Activated CD4-positive, CD25-positive, alpha-beta regulatory T cell treated with anti-CD3 and anti-CD28 coated beads, Interleukin-2, amount 50 U/mL, for 24 hours (primary cell): ENCODE data around the gene GNGT1.
A peak's percentile ranks its signal among the peaks of the same experiment; 100 is the strongest.

Source experiments
- ATAC-seq, 2 donors: fragments of 150-1000 bp; cut with Tn5 transposase; one replicate each; pipeline ENCODE4 v1.10.0; 2021; ENCODE audit warnings: mild to moderate bottlenecking in 1 of 2, moderate library complexity in 1 of 2

GNGT1 gene

DNA sequence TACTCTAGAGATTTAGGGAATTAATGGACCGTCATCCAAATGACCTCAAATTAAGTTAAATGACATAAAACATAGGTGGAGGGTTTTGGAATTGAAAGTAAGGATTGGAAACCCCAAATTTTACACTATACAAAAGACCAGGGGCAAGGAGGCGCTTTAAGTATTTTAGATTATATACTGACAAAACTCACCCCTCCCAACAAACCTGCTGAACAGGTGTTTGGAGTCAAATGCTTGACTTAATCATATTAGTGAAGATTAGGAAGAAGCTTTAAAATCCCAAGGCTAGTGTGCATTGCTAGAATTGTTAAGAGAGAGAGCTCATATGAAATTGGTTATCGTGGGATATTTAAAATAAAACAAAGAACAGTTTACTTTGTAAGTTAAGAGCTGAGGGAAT is at the start of gene GNGT1:
TSS of gene GNGT1 (plus strand) at position 301 of the 400 bp plus-strand sequence. CDS start 180 bp downstream, outside the sequence.
- no peak for ATAC-seq

DNA sequence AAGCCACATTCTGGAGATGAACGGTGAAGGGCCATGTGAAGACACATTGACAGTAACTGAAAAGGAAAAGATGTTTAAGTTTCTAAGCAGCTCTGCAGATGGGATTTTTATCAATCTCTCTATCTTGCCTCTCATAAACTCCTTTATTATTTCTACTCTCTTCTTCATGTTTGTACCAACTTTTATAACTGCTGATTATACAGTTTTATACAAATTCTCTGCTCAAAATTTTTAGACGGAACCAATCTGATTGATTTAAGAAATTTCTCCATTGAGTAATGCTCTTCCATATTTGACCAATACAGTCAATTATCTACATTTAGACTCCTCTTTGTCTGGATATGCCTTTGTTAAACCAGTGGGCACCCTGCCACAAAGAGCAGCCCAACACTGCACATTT is 47.5 kb upstream of the GNGT1 start:
- ATAC-seq, result no peak

- no peak for ATAC-seq
Measured at GRCh38 chr7:93860261-93860660, 46.1 kb upstream of the GNGT1 start.

- ATAC-seq, result no peak
Measured at GRCh38 chr7:93861325-93861949, 44.9 kb upstream of the GNGT1 start.

DNA sequence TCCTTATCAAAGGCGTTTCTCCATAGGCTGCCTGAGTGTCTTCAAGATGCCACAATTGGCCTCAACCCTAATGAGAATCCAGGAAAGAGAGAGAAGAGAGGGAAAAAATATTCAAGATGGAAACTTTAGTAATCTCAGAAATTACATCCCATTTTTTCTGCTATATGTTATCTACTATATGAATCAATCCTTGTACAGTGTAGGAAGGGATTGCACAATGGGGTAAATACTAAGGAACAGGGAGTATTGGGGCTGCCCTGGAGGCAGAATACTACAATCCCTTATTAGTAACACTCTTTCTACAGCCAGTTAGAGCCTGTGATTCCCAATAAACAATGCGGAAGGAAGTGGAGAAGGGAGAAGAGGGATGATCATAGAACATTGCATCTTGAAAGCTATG is 43.7 kb upstream of the GNGT1 start:
- ATAC-seq, result no peak

DNA sequence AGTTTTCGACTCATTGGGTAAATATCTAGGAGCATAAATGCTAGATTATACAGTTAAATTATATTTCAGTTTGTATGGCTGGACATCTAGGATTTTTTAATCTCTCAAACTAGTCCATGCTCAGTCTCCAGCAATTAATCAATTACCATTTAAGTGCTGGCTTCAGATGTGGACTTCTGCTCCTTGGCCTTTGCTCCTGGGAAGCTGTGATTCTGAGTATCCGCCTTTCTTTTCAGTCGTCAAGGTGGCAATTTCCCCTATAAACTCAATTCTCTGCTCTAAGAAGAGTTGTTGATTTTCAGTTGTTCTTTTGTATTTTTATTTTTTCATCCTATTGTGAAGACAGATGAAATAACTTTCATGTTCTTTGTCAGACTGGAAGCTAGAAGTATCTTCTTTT is 39.5 kb upstream of the GNGT1 start:
- ATAC-seq, result no peak

DNA sequence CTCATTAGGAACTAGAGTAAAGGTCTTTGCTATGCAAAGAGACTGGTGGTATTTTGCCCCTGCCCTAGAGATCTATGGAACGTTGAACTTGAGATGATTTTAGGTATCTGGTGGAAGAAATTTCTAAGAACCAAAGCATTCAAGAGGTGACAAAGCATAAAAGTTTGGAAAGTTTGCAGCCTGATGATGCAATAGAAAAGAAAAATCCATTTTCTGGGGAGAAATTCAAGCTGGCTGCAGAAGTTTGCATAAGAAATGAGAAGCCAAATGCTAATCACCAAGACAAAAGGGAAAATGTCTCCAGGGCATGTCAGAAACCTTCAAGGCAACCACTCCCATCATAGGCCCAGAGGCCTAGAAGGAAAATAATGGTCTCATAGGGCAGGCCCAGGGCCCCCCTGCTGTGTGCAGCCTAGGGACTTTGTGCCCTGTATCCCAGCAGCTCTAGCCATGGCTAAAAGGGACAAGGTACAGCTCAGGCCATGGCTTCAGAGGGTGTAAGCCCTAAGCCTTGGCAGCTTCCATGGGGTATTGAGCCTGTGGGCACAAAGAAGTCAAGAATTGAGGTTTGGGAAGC is 32.3 kb upstream of the GNGT1 start:
- ATAC-seq, result no peak

DNA sequence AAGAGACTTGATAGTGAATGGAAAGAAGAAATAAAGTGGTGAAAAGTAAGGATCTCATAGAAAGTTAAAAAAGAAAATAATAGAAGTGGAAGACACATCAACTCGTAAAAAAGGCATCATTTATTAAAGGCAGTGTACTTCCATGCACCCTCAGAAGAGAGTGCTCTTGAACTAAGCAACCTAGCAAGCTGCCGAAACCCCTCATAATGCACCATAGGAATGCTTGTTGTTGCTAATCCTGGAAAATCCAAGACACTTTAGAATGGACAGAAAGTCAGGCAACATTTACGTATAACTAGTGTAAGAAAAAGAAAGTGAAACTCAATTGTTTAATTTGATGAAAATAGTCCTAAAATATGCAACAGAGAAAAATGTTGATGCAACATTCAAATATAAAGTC is 28.6 kb upstream of the GNGT1 start:
- ATAC-seq, result no peak

DNA sequence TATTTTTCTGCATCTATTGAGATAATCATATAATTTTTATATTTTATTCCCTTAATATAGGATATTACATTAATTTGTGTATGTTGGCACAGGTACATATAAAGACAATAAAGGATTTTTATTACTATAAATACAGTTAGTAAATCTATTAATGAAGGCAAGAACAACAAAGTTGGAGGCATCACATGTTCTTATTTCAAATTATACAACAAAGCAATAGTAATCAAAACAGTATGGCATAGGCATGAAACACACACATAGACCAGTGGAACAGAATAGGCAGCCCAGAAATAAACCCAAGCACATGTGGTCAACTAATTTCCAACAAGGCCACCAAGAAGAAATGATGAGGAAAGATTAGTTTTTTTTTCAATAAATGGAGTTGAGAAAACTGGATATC is 27.0 kb upstream of the GNGT1 start:
- ATAC-seq, result no peak

GRCh38 chr7:93882468-93882867 is 23.9 kb upstream of the GNGT1 start:
- no peak for ATAC-seq

DNA sequence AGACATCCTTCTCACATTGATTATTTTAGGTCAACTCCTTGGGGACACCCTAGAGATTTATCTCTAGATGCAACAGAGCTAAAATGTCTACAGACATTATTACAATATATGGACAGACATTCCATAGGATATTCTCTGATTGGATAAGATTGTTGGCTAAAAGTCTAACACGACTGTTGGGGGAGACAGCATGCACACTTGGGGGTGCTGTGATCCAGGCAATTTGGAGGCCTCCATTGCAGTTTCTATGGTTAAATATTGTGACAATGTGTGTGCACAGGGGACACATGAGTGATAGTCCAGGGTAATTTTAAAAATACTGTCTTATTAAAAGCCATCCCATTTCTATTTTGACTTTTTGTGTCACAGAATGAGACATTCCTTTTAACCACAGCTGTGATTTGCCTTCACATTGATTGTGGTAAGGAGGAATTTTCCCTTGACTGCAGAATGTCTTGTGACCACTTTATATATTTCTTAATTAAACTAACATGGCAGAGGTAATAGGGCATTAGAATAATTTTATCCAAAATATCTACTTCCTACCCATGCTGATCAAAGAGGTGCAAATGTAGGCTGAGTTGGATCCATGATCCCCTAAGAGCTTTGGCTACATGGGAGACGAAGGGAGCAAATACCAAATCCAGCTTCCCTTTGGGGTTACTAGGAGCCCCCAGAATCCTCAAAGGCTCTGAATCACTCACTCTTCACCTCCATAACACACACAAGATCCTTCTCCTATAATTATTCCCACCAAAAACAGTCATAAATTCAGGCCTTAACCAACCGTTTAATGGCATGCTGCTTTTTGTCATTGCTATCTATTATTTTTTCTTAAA is 23.1 kb upstream of the GNGT1 start:
- no peak for ATAC-seq

DNA sequence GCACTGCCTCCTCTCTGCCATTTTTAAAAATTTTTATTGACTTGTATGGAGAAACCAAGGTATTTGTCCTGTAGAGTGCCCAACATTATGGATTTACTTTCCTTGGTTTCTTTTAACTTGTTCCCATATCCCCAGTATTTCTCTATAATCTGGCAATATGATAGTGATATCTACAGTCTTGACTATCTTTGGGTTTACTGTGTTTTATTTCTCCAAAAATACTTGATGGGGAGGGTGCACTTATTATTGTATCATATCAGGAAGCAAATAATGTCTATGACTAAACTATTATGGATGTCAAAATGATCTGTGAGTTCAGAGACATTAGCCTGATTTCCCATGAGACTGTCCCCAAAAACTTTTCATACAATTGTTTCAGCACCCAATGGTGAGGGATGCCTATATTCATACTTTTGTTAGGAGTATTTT is 22.4 kb upstream of the GNGT1 start:
- ATAC-seq, result no peak

- ATAC-seq, result no peak
Measured at GRCh38 chr7:93884541-93884940, 21.8 kb upstream of the GNGT1 start.

- no peak for ATAC-seq
Measured at GRCh38 chr7:93889261-93889660, 17.1 kb upstream of the GNGT1 start.

DNA sequence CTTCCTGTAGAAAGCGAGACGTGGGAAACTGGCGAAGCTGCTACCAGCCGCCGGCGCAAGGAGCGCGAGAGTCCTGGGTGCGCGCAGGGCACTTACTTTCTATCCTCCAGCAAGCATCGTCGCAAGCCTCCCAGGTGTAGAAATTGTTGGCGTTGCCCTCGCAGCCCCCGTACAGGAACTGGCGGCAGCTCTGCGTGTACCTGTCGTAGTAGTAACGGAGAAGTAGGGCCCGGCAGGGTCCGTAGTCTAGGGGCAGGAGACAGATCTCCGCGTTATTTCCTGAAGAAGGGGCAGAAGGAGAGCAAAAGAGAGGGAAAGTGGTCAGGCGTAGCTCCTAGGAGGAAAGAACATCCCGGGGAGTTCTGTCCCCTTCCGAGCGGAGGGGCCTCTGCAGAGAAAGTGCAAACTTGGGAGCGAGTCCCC is 16.3 kb upstream of the GNGT1 start:
- peak in 1 of 2 donors; percentile 20 for ATAC-seq

DNA sequence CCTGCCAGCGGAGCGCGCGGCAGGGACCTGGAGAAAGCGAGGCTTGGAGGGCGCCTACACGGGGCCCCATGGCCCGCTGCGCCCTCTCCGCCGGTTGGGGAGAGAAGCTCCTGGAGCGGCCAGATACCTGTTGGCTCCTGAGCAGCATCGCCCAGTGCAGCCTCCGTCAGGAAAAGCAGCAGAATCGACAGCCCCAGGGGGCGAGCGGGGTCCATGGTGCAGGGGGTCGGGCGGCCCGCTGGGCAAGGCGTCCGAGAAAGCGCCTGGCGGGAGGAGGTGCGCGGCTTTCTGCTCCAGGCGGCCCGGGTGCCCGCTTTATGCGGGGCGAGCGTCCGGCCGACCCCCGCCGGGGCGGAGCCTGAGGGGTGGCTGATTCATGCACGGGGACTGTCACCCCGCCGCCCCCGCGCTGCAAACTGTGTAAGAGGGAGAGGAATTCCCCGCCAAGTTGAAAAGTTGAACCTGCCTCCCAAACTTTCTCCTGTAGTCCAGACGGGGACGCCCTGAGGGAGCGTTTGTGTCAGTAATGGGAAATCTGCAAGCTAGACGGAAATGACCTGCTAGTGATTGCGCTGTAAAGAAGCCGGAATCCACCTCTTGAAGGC is 15.8 kb upstream of the GNGT1 start, which contains the start of gene TFPI2:
TSS of gene TFPI2 (minus strand) at position 290 of the 605 bp plus-strand sequence. CDS start at position 215, 75 bp downstream.
- ATAC-seq, result peak; percentile 26 to 30

- ATAC-seq, result no peak
Measured at GRCh38 chr7:93894426-93894825, 11.9 kb upstream of the GNGT1 start.

DNA sequence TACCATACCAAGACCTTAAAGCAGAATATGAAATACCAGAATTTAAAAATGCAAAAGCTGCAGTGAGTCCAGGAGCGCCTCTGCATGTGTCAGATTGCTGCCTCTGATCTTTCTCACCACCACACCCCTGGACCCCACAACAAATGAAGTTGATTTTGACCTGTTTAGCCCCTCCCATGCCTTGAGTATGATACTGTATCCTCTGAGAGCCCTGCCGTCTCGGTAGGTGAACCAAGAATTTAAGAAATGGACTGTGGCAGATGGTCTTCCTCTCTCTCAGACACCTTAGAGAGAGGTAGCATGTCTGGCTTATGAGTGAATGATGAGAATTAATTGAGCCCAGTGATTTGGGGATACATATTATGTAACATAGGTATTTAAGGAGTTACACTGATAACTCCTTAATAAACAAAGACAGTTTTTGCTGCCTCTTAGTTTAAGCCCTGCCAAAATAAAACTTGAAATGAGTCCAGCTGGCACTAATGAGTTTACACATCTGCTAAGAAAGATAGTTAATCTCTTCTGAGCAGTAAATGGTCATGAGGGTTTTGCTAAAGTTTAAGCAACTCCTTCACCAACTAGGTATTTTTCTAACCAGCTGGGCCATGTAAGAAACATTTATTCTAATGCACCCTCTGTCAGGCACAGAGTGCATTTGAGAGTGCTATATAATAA is 11.3 kb upstream of the GNGT1 start:
- ATAC-seq, result no peak

DNA sequence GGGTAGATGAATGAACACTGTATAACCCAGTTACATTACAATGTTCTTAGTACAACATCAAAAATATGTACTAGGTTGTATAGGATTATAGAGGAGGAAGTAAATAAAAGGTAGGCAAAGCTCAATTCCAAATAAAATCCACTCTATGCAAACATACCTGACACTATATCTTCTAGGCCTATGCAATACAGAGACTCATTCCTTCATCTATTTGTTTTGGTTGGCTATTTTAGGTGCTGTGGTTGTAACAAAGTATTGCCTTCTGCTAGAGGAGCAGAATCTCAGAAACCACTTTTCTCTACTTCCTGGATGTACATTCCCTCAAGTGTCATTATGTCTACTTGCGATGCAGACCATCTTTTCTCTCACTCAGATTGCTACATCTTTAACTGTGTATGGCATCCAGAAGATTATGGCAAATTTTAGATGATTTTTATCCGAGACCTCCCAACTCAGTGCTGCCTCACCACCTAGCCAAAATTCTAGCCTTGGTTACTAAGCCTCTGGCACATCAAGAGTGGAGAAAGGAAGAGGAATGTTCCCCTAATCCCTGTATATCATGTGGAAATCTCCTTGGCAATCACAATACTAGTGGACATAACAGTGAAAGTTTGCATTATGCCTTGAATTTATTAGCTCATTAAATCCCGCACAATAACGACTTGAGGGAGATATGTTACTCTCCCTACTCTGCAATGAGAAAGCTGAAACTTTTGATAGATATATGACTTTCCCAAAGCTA is 10.3 kb upstream of the GNGT1 start:
- no peak for ATAC-seq

DNA sequence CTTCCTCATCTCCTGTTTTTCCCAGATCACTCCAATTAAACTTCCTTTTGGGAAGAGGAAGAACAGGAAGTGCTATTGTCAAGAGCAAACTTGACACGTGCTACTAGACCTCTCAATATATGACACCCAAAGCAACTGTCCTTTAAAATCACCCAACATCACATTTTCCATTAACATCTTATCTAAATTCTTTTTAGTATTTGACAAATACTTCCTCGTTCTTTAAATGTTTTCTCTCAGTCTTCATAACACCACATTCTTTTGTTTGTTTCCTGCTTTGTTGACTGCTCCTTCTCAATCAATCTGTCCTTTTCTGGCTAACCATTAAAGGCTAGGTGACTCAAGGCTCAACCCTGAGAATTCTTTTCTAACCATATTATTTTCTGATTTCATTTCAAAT is 8.7 kb upstream of the GNGT1 start:
- no peak for ATAC-seq

GRCh38 chr7:93902777-93903423 is 3.5 kb upstream of the GNGT1 start:
- ATAC-seq, result no peak
